ENCODE results near the gene AMBP. TPM values are rescaled to one million over a fixed set of nuclear protein-coding genes. Genes with fewer than 3 reads are reported as not detected.

AMBP gene
- total RNA-seq, 4 donors from 2014 or later = not detected

GRCh38 chr9:114058688-114059046 lies 19.4 kb downstream of the AMBP start:
- WGBS = 87% methylated on average over 4 of the region's 4 CpGs
- Histone ChIP-seq H3K4me1 (peaks cover 0 to 7% (median 2%) of the 10 kb centered on the region in 4 donors), H3K27me3 (peaks cover 0 to 18% (median 0%) of the 10 kb centered on the region in 4 donors), H3K27ac (replicated peaks in 1 of 4) (no peak overlapping the region), H3K36me3 (no peaks in the 10 kb centered on the region), H3K9me3 (no peaks in the 10 kb centered on the region), H3K4me3 (no peak overlapping the region)
- TF ChIP-seq EP300 (IDR thresholded peaks at IDR 0.05) (no peak), POLR2A (IDR thresholded peaks at IDR 0.05; ENCODE audit: low read depth) (no peak), CTCF (IDR thresholded peaks at IDR 0.05) (no peak), POLR2AphosphoS5 (IDR thresholded peaks at IDR 0.05) (no peak)
- intact Hi-C loops (cut with DNase I) = no loop called here
- no peak for DNase-seq (ENCODE audit: extremely low spot score)

- Histone ChIP-seq H3K4me1 (peaks cover 0 to 7% (median 2%) of the 10 kb centered on the region in 4 donors), H3K27me3 (peaks cover 0 to 5% (median 0%) of the 10 kb centered on the region in 4 donors), H3K9me3 (no peaks in the 10 kb centered on the region), H3K36me3 (no peaks in the 10 kb centered on the region), H3K27ac (replicated peaks in 1 of 4) (no peak overlapping the region), H3K4me3 (no peak overlapping the region)
- 80% methylated on average over 7 of the region's 7 CpGs for WGBS
- TF ChIP-seq EP300 (IDR thresholded peaks at IDR 0.05) (no peak), CTCF (IDR thresholded peaks at IDR 0.05) (no peak), POLR2A (IDR thresholded peaks at IDR 0.05; ENCODE audit: low read depth) (no peak), POLR2AphosphoS5 (IDR thresholded peaks at IDR 0.05) (no peak)
- intact Hi-C loops (cut with DNase I) = no loop called here
- DNase-seq (ENCODE audit: extremely low spot score) = no peak
These were observed 20.8 kb downstream of the AMBP start for GRCh38 chr9:114057161-114057885.

- intact Hi-C loops (cut with DNase I) = no loop called here
- peaks cover 0 to 7% (median 0%) of the 10 kb centered on the region in 4 donors for H3K36me3 ChIP-seq
- H3K4me1 ChIP-seq = peaks cover 0 to 7% (median 2%) of the 10 kb centered on the region in 4 donors
- no peak overlapping the region for H3K27ac ChIP-seq (replicated peaks in 1 of 4)
- H3K9me3 ChIP-seq = no peaks in the 10 kb centered on the region
- no peak for DNase-seq (ENCODE audit: extremely low spot score)
- TF ChIP-seq POLR2A (IDR thresholded peaks at IDR 0.05; ENCODE audit: low read depth) = no peak
- no peak for TF ChIP-seq EP300 (IDR thresholded peaks at IDR 0.05)
- TF ChIP-seq CTCF (IDR thresholded peaks at IDR 0.05) = no peak
- TF ChIP-seq POLR2AphosphoS5 (IDR thresholded peaks at IDR 0.05) = no peak
- no peak overlapping the region for H3K4me3 ChIP-seq
- WGBS = 92% methylated on average over 5 of the region's 5 CpGs
- H3K27me3 ChIP-seq = peaks cover 0 to under 1% (median 0%) of the 10 kb centered on the region in 4 donors
These were observed 21.6 kb downstream of the AMBP start for GRCh38 chr9:114056527-114056926.

GRCh38 chr9:114055894-114056293 lies 22.2 kb downstream of the AMBP start:
- no peaks in the 10 kb centered on the region for H3K9me3 ChIP-seq
- no peak overlapping the region for H3K4me3 ChIP-seq
- TF ChIP-seq POLR2A (IDR thresholded peaks at IDR 0.05; ENCODE audit: low read depth) (no peak), POLR2AphosphoS5 (IDR thresholded peaks at IDR 0.05) (no peak)
- peaks cover 0 to 13% (median 0%) of the 10 kb centered on the region in 4 donors for H3K36me3 ChIP-seq
- intact Hi-C loops (cut with DNase I) = no loop called here
- H3K27me3 ChIP-seq = no peaks in the 10 kb centered on the region
- WGBS = 89% methylated on average over 7 of the region's 7 CpGs
- H3K27ac ChIP-seq (replicated peaks in 1 of 4) = no peak overlapping the region
- DNase-seq (ENCODE audit: extremely low spot score) = no peak
- peaks cover 0 to 7% (median 2%) of the 10 kb centered on the region in 4 donors for H3K4me1 ChIP-seq

- TF ChIP-seq CTCF (IDR thresholded peaks at IDR 0.05) = no peak
- no peak for TF ChIP-seq EP300 (IDR thresholded peaks at IDR 0.05)
- no peak for TF ChIP-seq POLR2A (IDR thresholded peaks at IDR 0.05; ENCODE audit: low read depth)
- no peak for TF ChIP-seq POLR2AphosphoS5 (IDR thresholded peaks at IDR 0.05)
- Histone ChIP-seq H3K27me3 (no peaks in the 10 kb centered on the region), H3K36me3 (peaks cover 0 to 19% (median 0%) of the 10 kb centered on the region in 4 donors), H3K4me3 (no peak overlapping the region), H3K4me1 (peaks cover 0 to 7% (median 2%) of the 10 kb centered on the region in 4 donors), H3K9me3 (no peaks in the 10 kb centered on the region), H3K27ac (replicated peaks in 1 of 4) (no peak overlapping the region)
- intact Hi-C loops (cut with DNase I) = no loop called here
- WGBS = 93% methylated on average over 17 of the region's 18 CpGs
- DNase-seq (ENCODE audit: extremely low spot score) = no peak
These were observed 23.0 kb downstream of the AMBP start for GRCh38 chr9:114055061-114055460.

Data from esophagus muscularis mucosa (tissue), 4 donors.